Mesenchymal stem cell (in vitro differentiated cells and primary cell): Measurements from ENCODE around the gene MDM2.

ENCODE experiments used
- DNase-seq: peaks from one replicate; pipeline ENCODE4 v3.0.0-alpha.2; 2013
- H2AFZ ChIP-seq: one replicate; pipeline ENCODE4 v1.6.1; 2013; ENCODE audit warnings: low read depth, mild to moderate bottlenecking, control low read depth, inconsistent platforms, low read length, moderate library complexity
- H2AK5ac ChIP-seq: 2 replicates; pipeline ENCODE4 v1.6.1; 2013; ENCODE audit warnings: low read length, moderate library complexity, mild to moderate bottlenecking, inconsistent platforms; ENCODE audit not compliant: severe bottlenecking
- H2BK120ac ChIP-seq: one replicate; pipeline ENCODE4 v1.6.1; 2013; ENCODE audit warnings: low read depth, mild to moderate bottlenecking, inconsistent platforms, low read length, moderate library complexity
- H2BK12ac ChIP-seq, 2 experiments: one replicate each; pipeline ENCODE4 v1.6.1; 2013; ENCODE audit warnings: inconsistent platforms in 2 of 2, low read length in 2 of 2, mild to moderate bottlenecking in 2 of 2, moderate library complexity in 2 of 2, control low read depth in 1 of 2
- H2BK15ac ChIP-seq: one replicate; pipeline ENCODE4 v1.6.1; 2013; ENCODE audit warnings: mild to moderate bottlenecking, low read depth, inconsistent platforms; ENCODE audit not compliant: poor library complexity, severe bottlenecking
- H2BK5ac ChIP-seq: 2 replicates; pipeline ENCODE4 v1.6.1; 2013; ENCODE audit warnings: low read depth, mild to moderate bottlenecking, low read length, control low read depth, inconsistent platforms; ENCODE audit not compliant: poor library complexity, severe bottlenecking
- H3K14ac ChIP-seq, 2 experiments: one replicate each; pipeline ENCODE4 v1.6.1; 2013; ENCODE audit warnings: inconsistent platforms in 2 of 2, low read length in 2 of 2, control low read depth in 1 of 2, mild to moderate bottlenecking in 1 of 2, moderate library complexity in 1 of 2
- H3K18ac ChIP-seq, 2 experiments: one replicate each; pipeline ENCODE4 v1.6.1; 2013; ENCODE audit warnings: inconsistent platforms in 2 of 2, low read length in 2 of 2, control low read depth in 1 of 2, low read depth in 1 of 2, mild to moderate bottlenecking in 1 of 2
- H3K23ac ChIP-seq, 2 experiments: one replicate each; pipeline ENCODE4 v1.6.1; 2013; ENCODE audit warnings: inconsistent platforms in 2 of 2, low read length in 2 of 2, mild to moderate bottlenecking in 2 of 2, moderate library complexity in 2 of 2, control low read depth in 1 of 2
- H3K27ac ChIP-seq: 2 replicates; pipeline ENCODE4 v1.5.1; 2013; ENCODE audit warnings: mild to moderate bottlenecking, moderate library complexity, low read length, control low read depth, inconsistent platforms; ENCODE audit not compliant: poor library complexity, severe bottlenecking
- H3K27me3 ChIP-seq, 2 experiments: 2 replicates each; pipeline versions ENCODE4 v1.6.1 to v1.7.0; 2013; ENCODE audit warnings: low read length in 2 of 2, mild to moderate bottlenecking in 2 of 2, moderate library complexity in 2 of 2, control low read depth in 1 of 2, inconsistent platforms in 1 of 2; ENCODE audit not compliant: control insufficient read depth in 1 of 2, insufficient read depth in 1 of 2
- H3K36me3 ChIP-seq, 2 experiments: 2 replicates each; pipeline versions ENCODE4 v1.6.1 to v1.7.0; 2013; ENCODE audit warnings: low read length in 2 of 2, control low read depth in 1 of 2, inconsistent platforms in 1 of 2, low read depth in 1 of 2, mild to moderate bottlenecking in 1 of 2; ENCODE audit not compliant: insufficient read depth in 2 of 2, control insufficient read depth in 1 of 2
- H3K4ac ChIP-seq, 2 experiments: one replicate each; pipeline ENCODE4 v1.6.1; 2013; ENCODE audit warnings: inconsistent platforms in 2 of 2, low read length in 2 of 2, mild to moderate bottlenecking in 2 of 2, moderate library complexity in 2 of 2, control low read depth in 1 of 2, low read depth in 1 of 2
- H3K4me1 ChIP-seq: 2 replicates; pipeline ENCODE4 v1.6.1; 2013; ENCODE audit warnings: low read depth, low read length, control low read depth; ENCODE audit not compliant: control insufficient read depth, insufficient read depth
- H3K4me2 ChIP-seq: 2 replicates; pipeline ENCODE4 v1.6.1; 2013; ENCODE audit warnings: low read length, mild to moderate bottlenecking, inconsistent platforms; ENCODE audit not compliant: poor library complexity, severe bottlenecking
- H3K4me3 ChIP-seq, 2 experiments: 2 replicates each; pipeline versions ENCODE4 v1.5.1 to v1.7.0; 2013; ENCODE audit warnings: low read length in 2 of 2, mild to moderate bottlenecking in 2 of 2, control low read depth in 1 of 2, low read depth in 1 of 2; ENCODE audit not compliant: insufficient read depth in 1 of 2
- H3K79me1 ChIP-seq: replicated peaks from 2 replicates; pipeline ENCODE4 v1.6.1; 2013; ENCODE audit warnings: mild to moderate bottlenecking, control low read depth, low read length, inconsistent platforms; ENCODE audit not compliant: poor library complexity, severe bottlenecking
- H3K9ac ChIP-seq: 2 replicates; pipeline ENCODE4 v1.7.0; 2013; ENCODE audit warnings: mild to moderate bottlenecking, low read length, moderate library complexity
- H3K9me3 ChIP-seq: 2 replicates; pipeline ENCODE4 v1.7.0; 2013; ENCODE audit warnings: mild to moderate bottlenecking, low read length; ENCODE audit not compliant: control insufficient read depth
- H4K8ac ChIP-seq: one replicate; pipeline ENCODE4 v1.6.1; 2013; ENCODE audit warnings: inconsistent platforms, mild to moderate bottlenecking, low read length, moderate library complexity
- H4K91ac ChIP-seq: one replicate; pipeline ENCODE4 v1.6.1; 2013; ENCODE audit warnings: mild to moderate bottlenecking, low read length, inconsistent platforms
- WGBS: methylation state at CpG from one replicate; pipeline ENCODE4 v1.1.7; 2013; ENCODE audit warnings: mixed read lengths; 5-methylcytosine and 5-hydroxymethylcytosine counted together

The MDM2 gene

GRCh38 chr12:68850390-68850789 is 42.4 kb downstream of the MDM2 start:
- H3K27ac ChIP-seq = no peak overlapping the region
- H2BK5ac ChIP-seq = no peak overlapping the region
- peaks cover 4 to 13% of the 10 kb centered on the region in 2 experiments for H3K36me3 ChIP-seq
- H3K4ac ChIP-seq = no peak overlapping the region
- H3K18ac ChIP-seq = no peak overlapping the region
- no peak overlapping the region for H3K4me3 ChIP-seq
- H3K23ac ChIP-seq = no peak overlapping the region
- WGBS = no CpG with 5 or more reads among the region's 4 CpGs
- no peak overlapping the region for H3K14ac ChIP-seq
- no peaks in the 10 kb centered on the region for H3K79me1 ChIP-seq
- H2AK5ac ChIP-seq = no peak overlapping the region
- peaks cover 2% of the 10 kb centered on the region for H3K4me1 ChIP-seq
- H4K8ac ChIP-seq = no peak overlapping the region
- no peak for DNase-seq
- H4K91ac ChIP-seq = no peak overlapping the region
- H3K9ac ChIP-seq = no peak overlapping the region
- H3K9me3 ChIP-seq = no peaks in the 10 kb centered on the region
- peaks cover 0 to 3% of the 10 kb centered on the region in 2 experiments for H3K27me3 ChIP-seq
- no peak overlapping the region for H2BK12ac ChIP-seq
- no peak overlapping the region for H3K4me2 ChIP-seq
- H2BK15ac ChIP-seq = no peak overlapping the region
- H2BK120ac ChIP-seq = no peak overlapping the region
- H2AFZ ChIP-seq = no peak overlapping the region

GRCh38 chr12:68851592-68852306 is 43.8 kb downstream of the MDM2 start:
- Histone ChIP-seq H3K23ac (no peak overlapping the region), H3K27me3 (peaks cover 0 to 3% of the 10 kb centered on the region in 2 experiments), H3K4ac (no peak overlapping the region), H2BK15ac (no peak overlapping the region), H4K91ac (no peak overlapping the region), H3K18ac (no peak overlapping the region), H2BK5ac (no peak overlapping the region), H2BK120ac (no peak overlapping the region), H3K9me3 (no peaks in the 10 kb centered on the region), H2AK5ac (no peak overlapping the region), H3K27ac (no peak overlapping the region), H3K14ac (no peak overlapping the region), H2BK12ac (no peak overlapping the region), H3K79me1 (no peaks in the 10 kb centered on the region), H3K9ac (no peak overlapping the region), H3K4me3 (no peak overlapping the region), H3K4me2 (no peak overlapping the region), H3K4me1 (peaks cover 2% of the 10 kb centered on the region), H3K36me3 (peaks cover 0 to 3% of the 10 kb centered on the region in 2 experiments), H2AFZ (no peak overlapping the region), H4K8ac (no peak overlapping the region)
- DNase-seq = no peak
- WGBS = no CpG with 5 or more reads among the region's 2 CpGs

GRCh38 chr12:68853396-68854077 is 45.6 kb downstream of the MDM2 start:
- Histone ChIP-seq H2AK5ac (no peak overlapping the region), H3K4ac (no peak overlapping the region), H4K8ac (no peak overlapping the region), H3K79me1 (no peaks in the 10 kb centered on the region), H3K27me3 (peaks cover 0 to 3% of the 10 kb centered on the region in 2 experiments), H3K4me2 (no peak overlapping the region), H3K14ac (no peak overlapping the region), H3K4me1 (no peaks in the 10 kb centered on the region), H4K91ac (no peak overlapping the region), H3K23ac (no peak overlapping the region), H3K4me3 (no peak overlapping the region), H3K27ac (no peak overlapping the region), H3K9ac (no peak overlapping the region), H2BK5ac (no peak overlapping the region), H2BK15ac (no peak overlapping the region), H2BK120ac (no peak overlapping the region), H2BK12ac (no peak overlapping the region), H3K9me3 (no peaks in the 10 kb centered on the region), H3K36me3 (no peaks in the 10 kb centered on the region), H3K18ac (no peak overlapping the region), H2AFZ (no peak overlapping the region)
- WGBS = 96% methylated on average over 2 of the region's 3 CpGs
- no peak for DNase-seq

- H2BK120ac ChIP-seq = no peak overlapping the region
- H3K9me3 ChIP-seq = no peaks in the 10 kb centered on the region
- H3K4ac ChIP-seq = no peak overlapping the region
- no peak overlapping the region for H2AK5ac ChIP-seq
- H2BK5ac ChIP-seq = no peak overlapping the region
- H2BK15ac ChIP-seq = no peak overlapping the region
- no peak overlapping the region for H4K8ac ChIP-seq
- H3K23ac ChIP-seq = no peak overlapping the region
- H3K36me3 ChIP-seq = no peaks in the 10 kb centered on the region
- no peak overlapping the region for H3K14ac ChIP-seq
- H3K9ac ChIP-seq = no peak overlapping the region
- no peak for DNase-seq
- 76% methylated on average over 2 of the region's 2 CpGs for WGBS
- H3K4me1 ChIP-seq = no peaks in the 10 kb centered on the region
- H4K91ac ChIP-seq = no peak overlapping the region
- no peak overlapping the region for H2BK12ac ChIP-seq
- no peak overlapping the region for H2AFZ ChIP-seq
- no peak overlapping the region for H3K4me3 ChIP-seq
- no peak overlapping the region for H3K27ac ChIP-seq
- H3K18ac ChIP-seq = no peak overlapping the region
- H3K4me2 ChIP-seq = no peak overlapping the region
- peaks cover 0 to 3% of the 10 kb centered on the region in 2 experiments for H3K27me3 ChIP-seq
- H3K79me1 ChIP-seq = no peaks in the 10 kb centered on the region
Measured at GRCh38 chr12:68854078-68854468, 46.1 kb downstream of the MDM2 start.
